Stimulated activated CD4-positive, alpha-beta T cell treated with anti-CD3 and anti-CD28 coated beads, Interleukin-15, amount 100 ng/mL, for 48 hours (primary cell): Measurements from ENCODE around the gene PTGDS.

Source experiments
- DNase-seq, 2 donors: peaks; one replicate each; pipeline ENCODE4 v3.0.0-alpha.2; 2020; ENCODE audit warnings: low read depth in 2 of 2

PTGDS gene

GRCh38 chr9:136973618-136974617, 3.4 kb upstream of the PTGDS start:
- no peak for DNase-seq

- no peak for DNase-seq
Observed at GRCh38 chr9:136974817-136975535, 2.3 kb upstream of the PTGDS start.

- peak in 1 of 2 donors; percentile 20 for DNase-seq
Observed at GRCh38 chr9:136975644-136976043, 1.7 kb upstream of the PTGDS start.

- no peak for DNase-seq
Observed at GRCh38 chr9:136977649-136978072, 357 bp downstream of the PTGDS start.

- peak; percentile 62 to 63 for DNase-seq
Observed at GRCh38 chr9:136978073-136978864, 965 bp downstream of the PTGDS start.

- DNase-seq = no peak
Observed at GRCh38 chr9:136978865-136979544, 1.7 kb downstream of the PTGDS start.

- DNase-seq = no peak
Observed at GRCh38 chr9:136979769-136980587, 2.7 kb downstream of the PTGDS start.

- DNase-seq = no peak
Observed at GRCh38 chr9:136980669-136981478, 3.6 kb downstream of the PTGDS start.

- DNase-seq = no peak
Observed at GRCh38 chr9:136981588-136982231, 4.4 kb downstream of the PTGDS start.

GRCh38 chr9:136982232-136983051, 5.1 kb downstream of the PTGDS start, which contains the start of gene LCNL1:
LCNL1 (plus strand) TSS chr9:136982993; CDS start chr9:136983587, 594 bp downstream.
- DNase-seq = no peak

- DNase-seq = no peak
Observed at GRCh38 chr9:136983167-136983566, 5.9 kb downstream of the PTGDS start.

- no peak for DNase-seq
Observed at GRCh38 chr9:136983656-136984314, 6.5 kb downstream of the PTGDS start.

GRCh38 chr9:136984464-136985026, 7.2 kb downstream of the PTGDS start:
- no peak for DNase-seq

- DNase-seq = no peak
Observed at GRCh38 chr9:136985027-136985602, 7.8 kb downstream of the PTGDS start.

GRCh38 chr9:136985853-136986252, 8.5 kb downstream of the PTGDS start:
- DNase-seq = no peak

- DNase-seq = no peak
Observed at GRCh38 chr9:136988872-136989271, 11.6 kb downstream of the PTGDS start.
